Suprapubic skin (tissue), 4 donors: ENCODE data around the gene ENTREP3. TPM values are rescaled to one million over a fixed set of nuclear protein-coding genes. Genes with fewer than 3 reads are reported as not detected.

Experiments used
- DNase-seq, 2 donors: peaks; one replicate each; pipeline ENCODE4 v3.0.0-alpha.2; 2019; ENCODE audit warnings: low spot score in 2 of 2
- H3K27ac ChIP-seq: fragments of 200-600 bp; sonication (generic); one replicate; pipeline ENCODE4 v1.5.1; 2019
- H3K27me3 ChIP-seq: fragments of 200-600 bp; sonication (generic); one replicate; pipeline ENCODE4 v1.5.1; 2019
- H3K36me3 ChIP-seq: fragments of 200-600 bp; sonication (generic); one replicate; pipeline ENCODE4 v1.5.1; 2019
- H3K4me1 ChIP-seq: fragments of 200-600 bp; sonication (generic); one replicate; pipeline ENCODE4 v1.5.1; 2019
- H3K4me3 ChIP-seq: fragments of 200-600 bp; sonication (generic); one replicate; pipeline ENCODE4 v1.5.1; 2019; ENCODE audit warnings: mild to moderate bottlenecking
- H3K9me3 ChIP-seq: fragments of 200-600 bp; sonication (generic); one replicate; pipeline ENCODE4 v1.5.1; 2019
- CTCF ChIP-seq, 2 donors: fragments of 200-600 bp in 1 of 2; fragments of 450-650 bp in 1 of 2; sonication (generic) in 1 of 2; IDR thresholded peaks; one replicate each; pipeline ENCODE4 v1.5.1; 2016 to 2019; ENCODE audit warnings: antibody characterized with exemption in 2 of 2, mild to moderate bottlenecking in 1 of 2, moderate library complexity in 1 of 2
- EP300 ChIP-seq: sonication (generic); formaldehyde crosslinking; IDR thresholded peaks from one replicate; pipeline ENCODE4 v1.6.1; 2017; ENCODE audit warnings: antibody characterized with exemption
- POLR2A ChIP-seq, 2 donors: fragments of 450-650 bp; IDR thresholded peaks; one replicate each; pipeline ENCODE4 v1.6.1; 2017; ENCODE audit warnings: antibody characterized with exemption in 2 of 2, mild to moderate bottlenecking in 2 of 2, moderate library complexity in 2 of 2
- POLR2AphosphoS5 ChIP-seq, 3 donors: sonication (generic); formaldehyde crosslinking; IDR thresholded peaks; one replicate each; pipeline ENCODE4 v1.6.1; 2017; ENCODE audit warnings: antibody characterized with exemption in 3 of 3
- WGBS: methylation state at CpG from one replicate; pipeline ENCODE4 v1.1.5; 2018; 5-methylcytosine and 5-hydroxymethylcytosine counted together
- total RNA-seq, 4 donors: library from RNA; depleted of rRNA; stranded (reverse); fragments of >200 nt; gene quantifications; one replicate each; pipeline ENCODE4 v1.1.0, GENCODE V29; 2016

Gene ENTREP3, protein sequence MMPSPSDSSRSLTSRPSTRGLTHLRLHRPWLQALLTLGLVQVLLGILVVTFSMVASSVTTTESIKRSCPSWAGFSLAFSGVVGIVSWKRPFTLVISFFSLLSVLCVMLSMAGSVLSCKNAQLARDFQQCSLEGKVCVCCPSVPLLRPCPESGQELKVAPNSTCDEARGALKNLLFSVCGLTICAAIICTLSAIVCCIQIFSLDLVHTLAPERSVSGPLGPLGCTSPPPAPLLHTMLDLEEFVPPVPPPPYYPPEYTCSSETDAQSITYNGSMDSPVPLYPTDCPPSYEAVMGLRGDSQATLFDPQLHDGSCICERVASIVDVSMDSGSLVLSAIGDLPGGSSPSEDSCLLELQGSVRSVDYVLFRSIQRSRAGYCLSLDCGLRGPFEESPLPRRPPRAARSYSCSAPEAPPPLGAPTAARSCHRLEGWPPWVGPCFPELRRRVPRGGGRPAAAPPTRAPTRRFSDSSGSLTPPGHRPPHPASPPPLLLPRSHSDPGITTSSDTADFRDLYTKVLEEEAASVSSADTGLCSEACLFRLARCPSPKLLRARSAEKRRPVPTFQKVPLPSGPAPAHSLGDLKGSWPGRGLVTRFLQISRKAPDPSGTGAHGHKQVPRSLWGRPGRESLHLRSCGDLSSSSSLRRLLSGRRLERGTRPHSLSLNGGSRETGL
- total RNA-seq, result 10 to 100 TPM; 23.6 to 32.1 (median 25.7) TPM

GRCh38 chr1:155255243-155256007, at the start of gene ENTREP3:
ENTREP3 (minus strand) TSS chr1:155255483; CDS start chr1:155254877, 606 bp downstream.
- H3K36me3 ChIP-seq, result peaks cover 25% of the 10 kb centered on the region
- H3K9me3 ChIP-seq, result no peaks in the 10 kb centered on the region
- WGBS, result under 1% methylated on average over 48 of the region's 54 CpGs
- no peak for TF ChIP-seq POLR2A (IDR thresholded peaks at IDR 0.05)
- TF ChIP-seq POLR2AphosphoS5 (IDR thresholded peaks at IDR 0.05), result no peak
- TF ChIP-seq CTCF (IDR thresholded peaks at IDR 0.05), result no peak
- no peaks in the 10 kb centered on the region for H3K27me3 ChIP-seq
- peak within 1 kb of the TSS; percentile 94 for H3K4me3 ChIP-seq
- peak; percentile 91 for DNase-seq
- peaks cover 48% of the 10 kb centered on the region for H3K4me1 ChIP-seq
- H3K27ac ChIP-seq, result peak within 1 kb of the TSS; percentile 96

- Histone ChIP-seq H3K4me3 (no peak overlapping the region), H3K9me3 (no peaks in the 10 kb centered on the region), H3K4me1 (peaks cover 8% of the 10 kb centered on the region), H3K27ac (no peak overlapping the region), H3K36me3 (no peaks in the 10 kb centered on the region), H3K27me3 (no peaks in the 10 kb centered on the region)
- DNase-seq, result no peak
- TF ChIP-seq EP300 (no peak), POLR2A (IDR thresholded peaks at IDR 0.05) (no peak), CTCF (IDR thresholded peaks at IDR 0.05) (no peak), POLR2AphosphoS5 (IDR thresholded peaks at IDR 0.05) (no peak)
- 81% methylated on average over 11 of the region's 11 CpGs for WGBS
Observed at GRCh38 chr1:155304558-155305063, 49.3 kb upstream of the ENTREP3 start.

DNA sequence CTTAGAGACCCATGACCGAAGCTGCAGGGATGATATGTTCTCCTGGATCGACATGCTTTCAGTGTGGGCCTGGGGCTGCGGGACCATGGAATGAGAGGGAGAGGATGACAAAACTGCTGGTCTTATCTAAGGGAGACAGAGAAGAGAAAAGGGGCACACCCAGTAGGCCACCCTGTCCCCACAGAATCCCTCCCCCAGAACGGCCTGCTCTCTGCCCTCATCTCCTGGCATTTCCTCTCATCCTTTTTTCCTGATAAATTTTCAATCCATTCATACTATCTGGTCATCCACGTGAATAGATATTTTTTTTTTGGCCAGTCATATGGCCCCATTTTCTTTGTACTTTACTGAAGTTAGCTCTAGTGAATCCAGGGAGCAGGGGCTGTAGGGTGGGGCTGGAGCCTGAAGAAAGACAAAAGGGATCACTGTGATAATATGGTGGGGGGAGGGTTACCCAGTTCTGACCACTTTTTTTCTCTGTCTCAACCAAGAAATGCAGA, 46.1 kb upstream of the ENTREP3 start, which contains the start of gene PKLR:
TSS of gene PKLR (minus strand) at position 97 of the 500 bp plus-strand sequence. CDS start at position 54, 43 bp downstream.
- Histone ChIP-seq H3K36me3 (no peaks in the 10 kb centered on the region), H3K27me3 (no peaks in the 10 kb centered on the region), H3K27ac (no peak within 1 kb of the TSS), H3K9me3 (no peaks in the 10 kb centered on the region), H3K4me3 (no peak within 1 kb of the TSS), H3K4me1 (peaks cover 2% of the 10 kb centered on the region)
- TF ChIP-seq CTCF (IDR thresholded peaks at IDR 0.05) (no peak), EP300 (no peak), POLR2AphosphoS5 (IDR thresholded peaks at IDR 0.05) (no peak), POLR2A (IDR thresholded peaks at IDR 0.05) (no peak)
- DNase-seq, result no peak
- 89% methylated on average over 5 of the region's 5 CpGs for WGBS

DNA sequence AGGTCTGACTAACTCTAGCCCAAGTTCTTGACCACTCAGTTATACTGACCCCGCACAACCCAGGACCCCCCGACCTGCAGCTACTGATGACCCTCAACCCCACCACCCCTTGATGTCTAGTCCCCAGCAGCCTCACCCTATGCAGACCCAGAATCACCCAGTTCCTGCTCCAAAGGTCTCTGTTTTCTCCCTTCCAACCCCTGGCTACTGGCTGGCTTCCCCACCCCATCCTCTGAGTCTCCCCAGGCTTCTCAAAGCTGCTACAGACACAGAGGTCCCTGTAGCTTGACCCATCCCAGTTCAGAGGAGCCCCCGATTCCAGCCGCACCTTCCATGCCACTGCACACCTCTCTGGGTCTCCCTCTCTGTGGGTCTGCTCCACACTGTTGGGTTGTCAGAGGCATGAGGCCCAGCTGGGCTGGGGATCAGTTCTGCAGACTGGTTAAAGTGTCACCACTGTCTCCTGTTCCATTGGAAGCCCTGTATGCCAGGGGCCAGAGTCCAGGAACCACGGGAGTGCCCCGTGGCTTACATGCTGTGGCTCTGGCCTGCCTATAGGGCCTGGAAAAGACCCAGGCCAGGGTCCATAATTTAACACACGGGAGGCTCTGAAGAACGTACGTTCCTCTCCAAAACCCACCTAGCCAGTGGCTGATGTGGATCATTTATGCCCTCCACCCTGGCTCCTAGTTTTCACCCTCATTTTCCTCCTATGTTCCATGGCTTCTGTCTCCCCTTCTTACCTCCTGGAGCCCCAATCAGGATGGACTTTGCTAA, 45.5 kb upstream of the ENTREP3 start:
- DNase-seq, result no peak
- TF ChIP-seq POLR2AphosphoS5 (IDR thresholded peaks at IDR 0.05) (no peak), EP300 (no peak), POLR2A (IDR thresholded peaks at IDR 0.05) (no peak), CTCF (IDR thresholded peaks at IDR 0.05) (no peak)
- WGBS, result 94% methylated on average over 9 of the region's 9 CpGs
- no peaks in the 10 kb centered on the region for H3K36me3 ChIP-seq
- peaks cover 4% of the 10 kb centered on the region for H3K4me1 ChIP-seq
- peaks cover 5% of the 10 kb centered on the region for H3K27me3 ChIP-seq
- no peaks in the 10 kb centered on the region for H3K9me3 ChIP-seq
- no peak overlapping the region for H3K4me3 ChIP-seq
- no peak overlapping the region for H3K27ac ChIP-seq
